ENCODE measurements around the gene DMKN. TPM values are rescaled to one million over a fixed set of nuclear protein-coding genes. Genes with fewer than 3 reads are reported as not detected.

DMKN gene
- total and polyA plus RNA-seq, 2 of the 8 experiments (the other 6 are each of a cell fraction or from before 2014, with no cell fraction given) = 290 to 330 TPM

DNA sequence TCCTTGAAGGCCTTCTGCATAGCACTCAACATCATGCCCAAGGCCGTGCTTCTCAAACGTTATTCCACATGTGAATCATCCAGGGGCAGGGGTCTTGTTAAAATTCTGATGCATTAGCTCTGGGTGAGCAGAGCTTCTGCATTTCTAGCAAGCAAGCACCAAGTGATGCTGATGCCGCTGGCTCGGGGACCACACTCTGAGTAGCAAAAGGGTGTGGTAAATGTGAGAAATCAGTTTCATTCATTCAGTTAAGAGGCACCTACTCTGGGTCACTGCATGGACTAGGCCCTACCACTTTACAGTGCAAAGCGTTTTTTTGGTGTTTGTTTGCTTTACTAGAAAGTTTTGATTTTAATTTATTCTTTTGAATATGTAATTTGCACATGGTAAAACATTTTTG is 30.4 kb downstream of the DMKN start:
- POLR2A ChIA-PET (ENCODE audit: partially characterized antibody) = no interaction called here
- H2BK15ac ChIP-seq (ENCODE audit: low read length) = no peak overlapping the region
- no peak for TF ChIP-seq KDM5A (IDR thresholded peaks at IDR 0.05; ENCODE audit: low read length)
- no peak for TF ChIP-seq SP1 (IDR thresholded peaks at IDR 0.05; ENCODE audit: low read depth, low read length)
- no peak for TF ChIP-seq GTF2F1 (IDR thresholded peaks at IDR 0.05; ENCODE audit: borderline replicate concordance, low read depth, low read length)
- TF ChIP-seq SAP30 (IDR thresholded peaks at IDR 0.05; ENCODE audit: insufficient read depth, insufficient replicate concordance, low read length) = no peak
- no peak for TF ChIP-seq KDM4A (IDR thresholded peaks at IDR 0.05; ENCODE audit: low read depth, low read length, severe bottlenecking)
- TF ChIP-seq CREB1 (IDR thresholded peaks at IDR 0.05) = no peak
- TF ChIP-seq GABPA (IDR thresholded peaks at IDR 0.05; ENCODE audit: borderline replicate concordance, insufficient read depth, low read length) = no peak
- H4K5ac ChIP-seq (ENCODE audit: insufficient read length, low read depth, low read length) = no peak overlapping the region
- H2AK5ac ChIP-seq (ENCODE audit: low read depth, low read length) = no peak overlapping the region
- no peak overlapping the region for H4K91ac ChIP-seq (replicated peaks; ENCODE audit: insufficient read length, low read length)
- H3K14ac ChIP-seq (ENCODE audit: insufficient read length) = no peak overlapping the region
- H3K79me1 ChIP-seq (ENCODE audit: low read depth, low read length) = no peaks in the 10 kb centered on the region
- H3K18ac ChIP-seq (ENCODE audit: extremely low read depth, low read length) = no peak overlapping the region
- H3K27me3 ChIP-seq (replicated peaks in 1 of 4; ENCODE audit: control insufficient read depth in 3 of 4, extremely low read depth in 1 of 4, insufficient read depth in 3 of 4, low read length in 3 of 4) = no peaks in the 10 kb centered on the region; a peak in 1 of 7 replicates
- no peak overlapping the region for H3K27ac ChIP-seq (ENCODE audit: low read depth, low read length)
- H3K9ac ChIP-seq (replicated peaks in 1 of 4; ENCODE audit: extremely low read depth in 1 of 4, low read depth in 3 of 4, low read length in 3 of 4) = no peak overlapping the region
- H3K4me3 ChIP-seq (ENCODE audit: extremely low read depth in 1 of 4, insufficient read depth in 2 of 4, low read depth in 3 of 4, low read length in 4 of 4) = no peak overlapping the region
- H3K56ac ChIP-seq (replicated peaks; ENCODE audit: insufficient read length, low read depth, low read length) = no peak overlapping the region
- H3K23me2 ChIP-seq (ENCODE audit: low read depth, low read length) = no peaks in the 10 kb centered on the region; the same call in 1 of the 2 replicates
- H2BK12ac ChIP-seq (ENCODE audit: low read depth, low read length) = no peak overlapping the region
- FAIRE-seq = no peak
- H2AFZ ChIP-seq (ENCODE audit: low read length) = no peak overlapping the region
- no peak overlapping the region for H3K4ac ChIP-seq (replicated peaks; ENCODE audit: insufficient read length, low read depth, low read length)
- H4K20me1 ChIP-seq (replicated peaks in 1 of 2; ENCODE audit: control insufficient read depth in 1 of 2, insufficient read depth in 2 of 2, low read length in 2 of 2) = no peaks in the 10 kb centered on the region
- CTCF ChIA-PET (ENCODE audit: partially characterized antibody) = interaction anchor here (0.6 to 0.7 kb wide), 2 partner anchors 12 to 17 kb away, joined by 3 to 4 read pairs; no protein-coding TSS in a partner anchor
- no peak overlapping the region for H2BK120ac ChIP-seq (replicated peaks; ENCODE audit: low read depth, low read length)
- H3K79me2 ChIP-seq (ENCODE audit: control insufficient read depth in 1 of 2, insufficient read depth in 2 of 2, low read length in 2 of 2) = no peaks in the 10 kb centered on the region
- H3K23ac ChIP-seq (ENCODE audit: insufficient read length) = no peak overlapping the region
- no peak overlapping the region for H4K8ac ChIP-seq (ENCODE audit: extremely low read depth, insufficient read depth, low read length)
- no peaks in the 10 kb centered on the region for H3K9me3 ChIP-seq (ENCODE audit: insufficient read depth in 2 of 2, low read depth in 1 of 2, low read length in 1 of 2)
- H2BK20ac ChIP-seq (ENCODE audit: low read length) = no peak overlapping the region
- no peaks in the 10 kb centered on the region for H3K4me1 ChIP-seq (replicated peaks in 1 of 4; ENCODE audit: control insufficient read depth in 3 of 4, insufficient read depth in 4 of 4, low read length in 3 of 4)
- no peak for DNase-seq (ENCODE audit: low read depth in 1 of 2, low spot score in 2 of 2)
- WGBS, 2 experiments (ENCODE audit: extremely low coverage in 1 of 2, insufficient coverage in 1 of 2, insufficient read length in 1 of 2, insufficient replicate concordance in 2 of 2, low coverage in 1 of 2, low lambda C conversion rate in 2 of 2, missing lambda C conversion rate in 1 of 2) = 84% methylated on average over 5 of the region's 5 CpGs; no CpG with 5 or more reads in 1 of the 2 experiments
- no peak overlapping the region for H3K4me2 ChIP-seq (ENCODE audit: insufficient read depth in 1 of 2, low read depth in 2 of 2, low read length in 2 of 2)
- H2BK5ac ChIP-seq (ENCODE audit: low read depth, low read length) = no peak overlapping the region
- H3K36me3 ChIP-seq (ENCODE audit: control insufficient read depth in 2 of 4, insufficient read depth in 4 of 4, low read length in 3 of 4) = no peaks in the 10 kb centered on the region

All from H1 (cell line).